ENCODE data around the gene SRGAP3.

Gene SRGAP3

GRCh38 chr3:9071936-9072666 lies 177.3 kb downstream of the SRGAP3 start:
- DNase-seq (ENCODE audit: low read depth, low spot score) = no peak

GRCh38 chr3:9070961-9071360 lies 178.5 kb downstream of the SRGAP3 start:
- DNase-seq (ENCODE audit: low read depth, low spot score) = no peak
- no peak overlapping the region for H3K27ac ChIP-seq

More at GRCh38 chr3:9071936-9072666, 177.3 kb downstream of the SRGAP3 start:
- no peak overlapping the region for H3K27ac ChIP-seq

- DNase-seq (ENCODE audit: low read depth, low spot score) = no peak
- no peak overlapping the region for H3K27ac ChIP-seq
Measured at GRCh38 chr3:9069971-9070370, 179.5 kb downstream of the SRGAP3 start.

GRCh38 chr3:9068051-9068450 lies 181.4 kb downstream of the SRGAP3 start:
- H3K27ac ChIP-seq = no peak overlapping the region
- DNase-seq (ENCODE audit: low read depth, low spot score) = no peak

GRCh38 chr3:9067352-9067975 lies 182.0 kb downstream of the SRGAP3 start:
- DNase-seq (ENCODE audit: low read depth, low spot score) = no peak
- H3K27ac ChIP-seq = no peak overlapping the region

- no peak for DNase-seq (ENCODE audit: low read depth, low spot score)
- no peak overlapping the region for H3K27ac ChIP-seq
Measured at GRCh38 chr3:9066775-9067174, 182.7 kb downstream of the SRGAP3 start.

- DNase-seq (ENCODE audit: low read depth, low spot score) = no peak
- no peak overlapping the region for H3K27ac ChIP-seq
Measured at GRCh38 chr3:9066141-9066540, 183.3 kb downstream of the SRGAP3 start.

- H3K27ac ChIP-seq = no peak overlapping the region
- DNase-seq (ENCODE audit: low read depth, low spot score) = no peak
Measured at GRCh38 chr3:9064850-9065249, 184.6 kb downstream of the SRGAP3 start.

GRCh38 chr3:9064251-9064650 lies 185.2 kb downstream of the SRGAP3 start:
- no peak for DNase-seq (ENCODE audit: low read depth, low spot score)
- H3K27ac ChIP-seq = no peak overlapping the region

- no peak for DNase-seq (ENCODE audit: low read depth, low spot score)
- no peak overlapping the region for H3K27ac ChIP-seq
Measured at GRCh38 chr3:9062570-9062969, 186.9 kb downstream of the SRGAP3 start.

GRCh38 chr3:9061634-9062033 lies 187.8 kb downstream of the SRGAP3 start:
- no peak overlapping the region for H3K27ac ChIP-seq
- DNase-seq (ENCODE audit: low read depth, low spot score) = no peak

GRCh38 chr3:9059489-9060400 lies 189.7 kb downstream of the SRGAP3 start:
- no peak for DNase-seq (ENCODE audit: low read depth, low spot score)
- H3K27ac ChIP-seq = no peak overlapping the region

GRCh38 chr3:9056581-9056980 lies 192.9 kb downstream of the SRGAP3 start:
- no peak overlapping the region for H3K27ac ChIP-seq
- no peak for DNase-seq (ENCODE audit: low read depth, low spot score)

- no peak for DNase-seq (ENCODE audit: low read depth, low spot score)
- no peak overlapping the region for H3K27ac ChIP-seq
Measured at GRCh38 chr3:9047452-9048346, 201.7 kb downstream of the SRGAP3 start.

GRCh38 chr3:9045371-9045770 lies 204.1 kb downstream of the SRGAP3 start:
- no peak overlapping the region for H3K27ac ChIP-seq
- no peak for DNase-seq (ENCODE audit: low read depth, low spot score)

- DNase-seq (ENCODE audit: low read depth, low spot score) = no peak
- H3K27ac ChIP-seq = no peak overlapping the region
Measured at GRCh38 chr3:9043063-9043462, 206.4 kb downstream of the SRGAP3 start.

- no peak for DNase-seq (ENCODE audit: low read depth, low spot score)
- H3K27ac ChIP-seq = no peak overlapping the region
Measured at GRCh38 chr3:9041626-9042025, 207.8 kb downstream of the SRGAP3 start.

GRCh38 chr3:9040996-9041395 lies 208.4 kb downstream of the SRGAP3 start:
- no peak overlapping the region for H3K27ac ChIP-seq
- DNase-seq (ENCODE audit: low read depth, low spot score) = no peak

GRCh38 chr3:9037144-9037711 lies 212.2 kb downstream of the SRGAP3 start:
- no peak for DNase-seq (ENCODE audit: low read depth, low spot score)
- no peak overlapping the region for H3K27ac ChIP-seq
